OCI-LY7 (cell line): Measurements from ENCODE around the gene TRIM73.
"Not testable (repeated sequence)": the region's sequence is repeated elsewhere in the genome, so short reads cannot be mapped to it uniquely, and the experiment has no call there.

Experiments used
- EZH2phosphoT487 ChIP-seq: fragments of 200-600 bp; sonication (generic); IDR thresholded peaks from 2 replicates; pipeline ENCODE4 v1.6.1; 2018; ENCODE audit warnings: low read depth, borderline replicate concordance, mild to moderate bottlenecking, mixed run types, antibody characterized with exemption, low read length, moderate library complexity, mixed read lengths
- TF ChIP-seq, protein P1 (sequence below): fragments of 200-600 bp; sonication (generic); conservative IDR thresholded peaks from 2 replicates; pipeline ENCODE4 v1.5.1; 2014; ENCODE audit warnings: mild to moderate bottlenecking, antibody characterized with exemption, low read length, moderate library complexity, mixed read lengths

GRCh38 chr7:75415829-75416373 lies 20.5 kb downstream of the TRIM73 start:
- TF ChIP-seq, protein P1, sequence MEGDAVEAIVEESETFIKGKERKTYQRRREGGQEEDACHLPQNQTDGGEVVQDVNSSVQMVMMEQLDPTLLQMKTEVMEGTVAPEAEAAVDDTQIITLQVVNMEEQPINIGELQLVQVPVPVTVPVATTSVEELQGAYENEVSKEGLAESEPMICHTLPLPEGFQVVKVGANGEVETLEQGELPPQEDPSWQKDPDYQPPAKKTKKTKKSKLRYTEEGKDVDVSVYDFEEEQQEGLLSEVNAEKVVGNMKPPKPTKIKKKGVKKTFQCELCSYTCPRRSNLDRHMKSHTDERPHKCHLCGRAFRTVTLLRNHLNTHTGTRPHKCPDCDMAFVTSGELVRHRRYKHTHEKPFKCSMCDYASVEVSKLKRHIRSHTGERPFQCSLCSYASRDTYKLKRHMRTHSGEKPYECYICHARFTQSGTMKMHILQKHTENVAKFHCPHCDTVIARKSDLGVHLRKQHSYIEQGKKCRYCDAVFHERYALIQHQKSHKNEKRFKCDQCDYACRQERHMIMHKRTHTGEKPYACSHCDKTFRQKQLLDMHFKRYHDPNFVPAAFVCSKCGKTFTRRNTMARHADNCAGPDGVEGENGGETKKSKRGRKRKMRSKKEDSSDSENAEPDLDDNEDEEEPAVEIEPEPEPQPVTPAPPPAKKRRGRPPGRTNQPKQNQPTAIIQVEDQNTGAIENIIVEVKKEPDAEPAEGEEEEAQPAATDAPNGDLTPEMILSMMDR = not testable (repeated sequence)
- TF ChIP-seq EZH2phosphoT487 = not testable (repeated sequence)
